HG02870 (cell line): ENCODE results near the gene PDZD4.

Experiments used
- ATAC-seq: cut with Tn5 transposase; IDR thresholded peaks from one replicate; pipeline ENCODE4 v1.9.1; 2021; ENCODE audit warnings: mild to moderate bottlenecking, moderate library complexity; ENCODE audit not compliant: unreplicated experiment

Gene PDZD4

DNA sequence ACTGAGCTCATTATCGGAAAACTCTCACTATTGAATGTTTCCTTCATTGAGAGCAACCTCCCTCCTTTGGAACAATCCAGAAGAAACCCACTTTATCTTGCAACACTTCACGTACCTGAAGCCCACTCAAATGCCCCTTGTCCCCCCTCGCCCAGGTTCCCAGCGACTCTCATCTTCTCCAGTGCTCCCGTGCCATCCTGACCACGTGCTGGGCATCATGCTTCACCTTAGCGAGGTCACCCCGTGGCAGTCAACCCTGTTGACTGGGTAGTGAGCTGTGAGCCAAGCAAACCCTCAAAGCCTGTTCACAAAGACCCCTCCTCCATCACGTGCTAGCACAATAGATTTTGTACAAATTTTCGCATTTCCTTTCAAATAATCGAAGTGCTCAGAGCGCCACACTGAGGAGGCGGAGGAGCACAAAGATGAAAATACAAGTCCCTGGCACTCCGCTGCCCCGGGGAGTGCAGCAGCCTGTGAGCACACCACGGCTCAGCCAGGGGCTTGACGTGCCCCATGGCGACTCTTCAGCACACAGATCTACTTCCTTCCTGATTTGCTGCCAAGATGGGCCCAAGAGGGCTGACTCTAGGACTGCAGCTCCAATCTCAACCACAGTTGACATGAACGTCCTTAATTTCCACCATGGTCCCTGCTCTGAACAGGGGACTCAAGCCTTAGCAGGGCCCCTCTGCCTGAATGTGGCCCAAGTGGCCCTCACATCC lies 15.6 kb downstream of the PDZD4 start:
- ATAC-seq, result no peak

DNA sequence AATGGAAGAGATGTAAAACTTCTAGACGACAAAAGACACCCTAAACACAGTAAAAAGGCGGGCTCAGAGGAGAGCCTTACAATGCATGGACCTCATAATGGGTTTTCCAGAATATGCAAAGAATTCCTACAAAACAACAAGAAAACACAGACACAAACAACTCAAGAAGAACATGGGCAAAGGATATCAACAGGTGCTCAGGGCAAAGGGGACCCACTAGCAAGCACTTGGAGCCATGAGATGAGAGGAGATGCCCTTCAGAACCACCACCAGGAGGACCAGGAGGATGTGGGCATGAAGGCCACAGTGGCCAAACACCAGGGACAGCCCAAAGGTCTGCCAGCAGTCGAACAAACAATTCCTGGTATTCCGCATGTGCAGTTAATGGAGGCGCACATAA lies 17.2 kb downstream of the PDZD4 start:
- ATAC-seq, result no peak

DNA sequence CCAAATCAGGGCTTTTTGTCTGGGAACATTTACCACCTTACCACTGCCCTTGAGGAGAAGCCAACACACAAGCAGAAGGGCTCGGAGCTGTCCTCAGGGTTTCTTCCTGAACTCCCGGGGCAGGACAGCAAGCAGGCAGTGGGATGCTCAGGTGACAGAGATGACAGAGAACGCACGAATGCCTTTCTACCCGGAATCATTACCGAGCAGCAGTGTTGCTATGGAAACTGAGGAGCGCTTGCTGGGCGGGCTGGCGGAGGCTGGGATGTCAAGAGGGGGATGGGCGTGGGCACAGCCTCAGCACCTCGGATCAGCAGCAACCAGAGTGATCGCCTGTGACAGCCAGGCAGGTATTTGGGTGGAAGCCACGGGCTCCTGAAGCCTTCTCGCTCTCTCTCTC lies 18.1 kb downstream of the PDZD4 start:
- no peak for ATAC-seq

DNA sequence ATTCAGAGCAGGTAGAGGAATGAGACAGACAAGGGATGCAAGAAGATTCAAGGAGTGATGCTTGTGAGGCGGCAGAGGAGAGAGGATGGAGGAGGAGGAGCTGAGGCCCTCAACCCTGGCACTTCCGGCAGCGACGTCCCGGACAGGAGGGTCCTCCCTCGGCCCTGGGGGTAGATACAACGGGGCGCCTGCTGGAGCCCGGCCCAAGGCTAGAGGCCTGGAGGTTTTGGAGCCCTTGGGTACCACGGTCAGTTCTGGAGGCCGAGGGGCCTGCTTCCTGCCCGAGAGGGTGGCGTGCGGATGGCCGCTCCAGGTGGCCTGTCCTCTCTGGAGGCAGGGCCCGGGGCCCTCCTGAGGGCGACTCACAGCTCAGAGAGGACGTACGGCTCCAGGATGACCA lies 22.4 kb downstream of the PDZD4 start:
- ATAC-seq, result no peak

DNA sequence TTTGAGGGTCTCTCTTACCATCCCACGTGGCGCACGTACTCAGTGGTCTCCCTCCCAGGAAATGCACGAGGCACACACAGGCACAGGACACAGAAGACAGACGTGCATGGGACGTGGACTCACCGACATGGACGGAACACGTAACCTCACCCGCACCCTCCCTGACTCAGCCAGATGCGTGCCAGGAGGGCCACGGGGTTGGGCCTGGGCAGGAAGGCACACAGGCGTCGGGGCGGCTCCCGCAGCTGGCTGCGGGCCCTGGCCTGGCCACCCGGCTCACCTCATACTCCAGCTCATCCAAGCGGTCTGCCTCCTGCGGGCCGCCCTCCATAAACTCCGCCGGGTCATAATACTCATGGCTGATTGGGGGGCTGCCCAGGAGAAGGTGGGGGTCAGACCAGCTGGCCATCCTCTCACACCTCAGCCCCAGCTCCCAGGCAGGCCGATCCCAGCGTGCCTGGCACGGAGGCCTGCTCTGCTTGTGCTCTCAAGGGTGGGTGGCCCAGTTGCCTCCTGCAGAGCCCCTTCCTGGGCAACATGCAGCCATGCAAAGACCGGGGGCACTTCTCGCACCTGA lies 23.3 kb downstream of the PDZD4 start:
- ATAC-seq, result no peak

DNA sequence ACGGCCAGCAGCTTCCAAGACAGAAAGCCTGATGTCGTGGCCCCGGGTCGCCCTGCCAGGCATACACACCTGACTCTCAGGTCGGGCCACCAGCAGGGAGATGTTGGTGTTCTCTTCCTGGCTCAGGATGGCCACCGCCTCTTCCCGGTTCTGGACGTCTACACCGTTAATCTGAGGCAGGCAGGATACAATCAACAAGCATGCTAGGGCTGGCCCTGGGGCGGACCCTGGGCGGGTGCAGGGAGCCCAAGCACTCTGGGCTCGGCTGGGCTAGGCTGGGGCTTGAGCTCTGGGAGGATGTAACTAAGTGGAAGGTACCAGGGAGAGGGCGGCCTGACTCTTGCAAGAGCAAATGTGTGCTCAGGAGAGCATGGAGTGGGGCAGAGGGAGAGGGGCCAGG lies 24.9 kb downstream of the PDZD4 start:
- ATAC-seq, result no peak

DNA sequence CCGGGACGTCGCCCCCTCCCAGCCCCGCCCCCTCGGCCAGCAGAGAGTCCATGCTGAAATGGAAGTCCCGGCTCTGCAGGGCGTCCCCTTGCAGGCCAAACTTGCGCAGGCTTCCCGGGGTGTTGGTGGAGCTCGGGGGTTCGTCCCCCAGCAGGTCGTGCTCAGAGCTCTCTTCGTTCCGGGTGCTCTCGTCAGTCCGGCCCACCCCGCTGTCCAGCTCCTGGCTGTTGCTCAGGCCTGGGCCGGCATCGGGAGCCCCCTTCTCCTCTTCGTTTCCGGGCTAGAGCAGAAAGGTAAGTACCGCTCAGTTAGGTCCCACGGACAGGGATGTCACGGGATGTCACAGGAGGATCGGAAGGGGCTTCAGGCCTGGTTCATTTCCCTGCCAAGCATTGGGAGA lies 25.7 kb downstream of the PDZD4 start:
- ATAC-seq, result no peak

DNA sequence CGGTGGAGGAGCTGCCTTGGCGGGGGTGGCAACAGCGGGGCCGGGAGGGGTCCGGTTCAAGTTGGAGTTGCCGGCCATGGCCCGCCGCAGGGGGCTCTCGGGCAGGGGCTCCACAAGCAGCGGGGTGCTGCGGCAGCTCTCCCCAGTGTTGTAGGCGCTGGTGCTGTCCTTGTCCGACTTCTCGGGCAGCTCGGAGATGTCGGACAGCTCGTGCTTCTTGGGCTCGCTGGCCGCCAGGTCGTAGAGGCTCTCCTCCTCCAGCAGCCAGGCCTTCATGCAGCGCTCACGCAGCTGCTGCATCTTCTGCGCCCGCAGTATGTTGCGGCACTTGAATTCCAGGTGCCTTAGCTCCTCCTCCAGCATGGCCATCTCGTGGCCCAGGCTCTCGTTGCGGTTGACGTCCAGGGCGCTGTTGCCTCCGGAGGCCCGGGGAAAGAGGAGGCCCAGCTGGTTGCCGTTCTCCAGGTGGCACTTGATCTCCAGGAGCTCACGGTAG lies 26.2 kb downstream of the PDZD4 start:
- no peak for ATAC-seq

DNA sequence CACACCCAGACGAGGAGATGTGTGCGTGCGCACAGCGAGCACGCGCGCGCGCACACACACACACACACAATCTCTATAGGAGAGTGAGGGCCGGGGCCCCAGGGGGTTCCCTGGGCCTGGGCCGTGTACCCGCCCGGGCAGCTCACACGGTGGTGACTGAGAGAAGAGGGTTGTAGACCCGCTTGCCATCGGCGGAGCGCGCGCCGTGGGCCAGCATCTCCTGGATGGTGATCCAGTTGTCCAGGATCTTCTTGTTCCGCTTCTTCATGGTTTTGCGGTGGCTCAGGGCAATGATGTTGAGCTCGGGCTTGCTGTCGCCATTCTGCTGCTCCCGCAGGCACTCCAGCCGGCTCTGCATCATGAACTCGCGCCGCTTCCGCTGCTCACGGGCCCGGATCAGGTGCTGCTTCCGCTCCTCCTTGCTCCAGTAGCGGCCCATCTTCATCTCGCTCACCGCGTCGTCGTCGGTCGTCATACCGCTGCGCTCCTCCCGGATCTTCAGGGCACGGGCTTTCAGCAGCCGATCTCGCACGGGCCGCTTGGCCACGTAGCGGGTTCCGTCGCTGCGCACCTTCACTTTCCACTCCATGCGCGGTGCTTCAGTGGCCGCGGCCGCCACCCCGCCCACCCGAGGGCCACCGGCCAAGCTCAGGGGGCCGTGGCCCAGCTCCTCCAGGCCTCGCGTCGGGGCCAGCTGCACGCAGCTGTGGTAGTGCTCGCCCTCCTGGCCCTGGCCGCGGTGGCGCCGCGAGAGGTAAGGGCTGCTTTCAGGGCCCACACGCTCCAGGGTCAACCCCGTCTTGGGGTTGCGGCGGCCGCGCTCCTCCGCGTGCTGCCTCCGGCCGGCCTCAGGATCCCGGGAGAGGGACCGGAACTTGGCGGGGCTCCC lies 26.9 kb downstream of the PDZD4 start:
- no peak for ATAC-seq

DNA sequence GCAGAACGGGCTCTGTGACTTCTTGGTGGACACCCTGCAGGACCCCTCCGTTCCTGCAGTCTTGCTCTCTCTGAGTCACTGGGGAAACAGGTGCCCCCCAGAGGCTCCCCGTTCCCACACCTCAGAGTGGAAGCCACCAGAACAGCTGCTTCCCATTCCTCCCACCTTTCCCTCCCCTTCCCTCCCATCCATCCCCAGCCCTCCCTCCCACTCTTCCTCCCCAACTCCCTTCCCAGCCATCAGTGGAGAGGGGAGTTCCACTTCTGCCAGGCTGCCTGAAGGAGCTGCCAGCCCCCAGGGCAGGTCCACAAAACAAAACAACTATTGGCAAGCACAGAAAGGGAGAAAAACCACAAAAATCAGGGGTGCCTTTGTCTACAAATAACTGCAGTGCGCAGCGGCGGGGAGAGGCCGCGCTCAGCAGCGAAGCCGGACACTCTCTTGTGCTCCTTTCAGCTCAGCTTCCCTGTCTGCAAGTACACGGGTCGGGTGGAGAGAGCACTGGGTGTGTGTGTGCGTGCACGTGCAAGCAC lies 27.8 kb downstream of the PDZD4 start:
- ATAC-seq, result no peak

DNA sequence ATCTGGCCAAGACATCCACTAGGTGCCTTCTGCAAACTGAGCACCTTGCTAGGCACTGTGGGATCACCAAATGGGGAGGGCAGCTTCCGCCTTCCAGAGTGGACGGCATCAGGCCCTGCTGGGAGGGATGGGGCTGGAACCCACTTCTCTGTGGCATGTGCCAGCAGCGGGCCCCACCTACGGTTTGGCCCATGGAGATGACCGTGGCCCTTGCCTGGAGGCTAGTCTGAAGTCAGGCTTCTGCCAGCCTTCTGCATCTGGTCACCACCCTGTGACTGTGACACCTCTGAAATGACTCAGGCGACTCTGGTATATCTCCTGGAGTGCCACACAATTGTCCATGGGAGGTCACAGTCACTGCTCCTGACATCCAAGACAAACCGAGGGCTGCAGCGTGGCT lies 28.7 kb downstream of the PDZD4 start:
- ATAC-seq, result no peak

DNA sequence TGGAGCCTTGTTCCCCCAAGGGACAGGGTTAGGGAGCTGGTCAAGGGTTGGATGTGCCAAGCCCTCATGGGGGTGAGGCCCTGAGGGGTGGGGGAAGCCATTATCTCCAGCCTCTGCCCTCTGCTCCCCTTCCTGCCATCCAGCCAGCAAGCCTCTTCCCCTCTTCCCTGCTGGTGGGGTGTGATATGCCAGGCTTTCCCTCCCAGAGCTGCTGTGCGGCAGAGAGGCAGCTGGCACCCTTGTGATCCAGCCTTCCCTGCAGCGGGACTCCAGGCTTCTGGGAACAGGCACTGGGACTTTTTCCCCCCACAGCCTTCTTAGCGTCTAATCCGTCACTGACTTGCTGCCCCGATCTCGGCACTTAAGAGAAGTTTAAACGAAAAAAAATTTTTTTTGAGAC lies 29.6 kb downstream of the PDZD4 start:
- no peak for ATAC-seq

DNA sequence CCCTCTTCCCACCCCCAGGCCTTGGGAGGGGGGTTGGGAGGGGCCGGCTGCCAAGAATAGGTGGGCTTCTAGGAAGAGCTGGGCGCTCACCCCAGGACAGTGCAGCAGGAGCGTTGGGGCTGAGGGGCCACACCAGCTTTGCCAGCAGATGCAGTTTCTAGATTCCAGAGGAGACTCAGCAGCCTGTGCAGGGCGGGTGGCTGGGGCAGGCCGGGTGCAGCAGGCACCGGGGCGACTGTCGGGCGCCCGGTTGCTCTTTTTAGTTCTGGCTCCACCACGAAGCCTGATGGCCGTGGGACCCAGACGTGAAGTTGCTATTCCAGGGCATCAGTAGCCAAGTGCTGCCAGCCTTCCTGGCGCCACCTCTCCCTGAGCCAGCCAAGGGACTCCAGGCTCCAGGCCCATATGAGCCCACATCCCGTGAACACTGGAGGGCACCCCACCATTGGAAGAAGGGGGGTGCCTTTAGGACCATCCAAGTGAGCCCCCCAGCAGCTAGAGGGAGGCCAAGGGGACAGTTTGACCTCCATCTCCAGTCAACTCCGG lies 30.1 kb downstream of the PDZD4 start:
- ATAC-seq, result no peak

DNA sequence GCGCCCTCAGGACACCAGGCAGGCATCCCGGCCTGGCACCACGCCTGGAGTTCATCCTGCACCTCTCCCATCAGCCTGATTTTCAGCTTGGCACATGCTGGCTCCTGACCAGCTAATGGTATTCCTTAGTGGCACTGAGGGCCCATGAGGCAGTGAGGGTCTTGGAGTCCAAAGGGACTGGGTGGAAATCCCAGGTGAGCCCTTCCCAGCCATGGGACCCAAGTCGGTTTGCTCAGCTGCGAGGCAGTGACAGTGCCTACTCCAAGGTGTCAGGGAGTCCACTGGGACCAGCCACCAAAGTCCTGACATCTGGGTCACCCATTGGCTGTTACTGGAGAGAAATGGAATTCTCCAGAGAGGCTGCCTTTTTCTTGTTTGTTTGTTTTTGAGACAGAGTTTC lies 31.0 kb downstream of the PDZD4 start:
- no peak for ATAC-seq

DNA sequence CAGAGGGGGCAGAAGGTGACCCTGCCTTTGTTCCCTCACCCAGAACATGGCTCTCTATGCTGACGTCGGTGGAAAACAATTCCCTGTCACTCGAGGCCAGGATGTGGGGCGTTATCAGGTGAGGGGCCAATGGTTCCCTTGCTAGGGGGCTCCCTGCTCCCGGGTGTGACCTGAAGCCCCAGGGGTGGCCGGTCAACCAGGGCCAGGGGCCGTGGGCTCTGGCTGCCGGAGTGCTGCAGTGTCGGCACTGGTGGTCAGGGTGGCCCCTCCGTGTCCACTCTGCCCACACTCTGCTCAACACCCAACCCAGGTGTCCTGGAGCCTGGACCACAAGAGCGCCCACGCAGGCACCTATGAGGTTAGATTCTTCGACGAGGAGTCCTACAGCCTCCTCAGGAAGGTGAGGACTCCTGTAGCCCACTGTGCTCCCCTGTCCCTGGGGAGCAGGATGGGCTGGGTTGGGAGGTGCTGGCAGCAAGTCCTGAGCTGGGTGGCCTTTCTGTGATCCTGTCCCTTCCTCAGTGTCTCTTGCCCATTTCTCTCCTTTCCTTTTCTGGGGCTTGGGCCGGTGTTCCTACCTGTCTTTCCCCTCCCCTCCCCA lies 32.8 kb downstream of the PDZD4 start:
- no peak for ATAC-seq

DNA sequence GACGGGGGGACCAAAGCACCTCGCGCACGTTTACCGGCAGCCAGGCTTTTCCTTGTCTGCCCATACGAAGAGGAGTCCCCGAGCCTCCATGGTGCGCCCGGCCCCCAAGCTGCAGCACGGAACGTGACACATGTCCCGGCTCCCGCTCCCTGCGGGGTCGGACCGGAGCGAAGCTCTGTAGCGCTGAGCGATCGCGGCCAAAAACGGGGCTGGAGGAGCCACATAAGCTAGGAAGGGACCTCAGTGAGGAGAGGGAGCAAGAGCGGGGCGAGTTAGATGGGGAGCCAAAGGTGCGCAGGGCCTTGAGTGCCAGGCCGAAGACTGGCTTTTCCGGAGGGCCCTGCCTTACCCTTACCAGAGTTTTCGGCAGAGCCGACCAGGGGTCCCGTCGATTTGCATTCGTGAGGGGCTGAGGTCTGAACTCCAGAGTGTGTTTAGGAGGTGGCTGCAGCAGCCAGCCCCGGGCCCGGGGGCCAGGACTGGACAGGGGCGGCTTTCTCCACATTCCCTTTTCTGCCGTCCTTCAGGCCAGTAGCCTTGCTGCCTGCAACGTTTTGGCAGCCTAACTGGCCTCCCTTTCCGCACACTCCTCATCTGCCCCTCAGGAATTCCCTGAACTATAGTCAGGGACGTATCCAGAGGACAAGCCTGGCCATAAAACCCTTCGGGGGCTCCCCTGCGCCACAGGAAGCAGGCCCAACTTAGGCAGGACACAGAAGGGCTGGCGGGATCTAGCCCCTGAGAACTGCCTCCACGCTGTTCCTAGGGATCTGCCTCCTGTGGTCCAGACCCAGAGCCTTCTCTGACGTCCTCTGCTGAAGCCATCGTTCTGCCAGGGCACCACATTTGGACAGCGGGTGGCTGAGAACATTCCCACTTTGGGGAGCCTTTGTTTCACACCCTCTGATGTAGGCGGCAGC lies 35.2 kb downstream of the PDZD4 start:
- peak; percentile 3 for ATAC-seq

DNA sequence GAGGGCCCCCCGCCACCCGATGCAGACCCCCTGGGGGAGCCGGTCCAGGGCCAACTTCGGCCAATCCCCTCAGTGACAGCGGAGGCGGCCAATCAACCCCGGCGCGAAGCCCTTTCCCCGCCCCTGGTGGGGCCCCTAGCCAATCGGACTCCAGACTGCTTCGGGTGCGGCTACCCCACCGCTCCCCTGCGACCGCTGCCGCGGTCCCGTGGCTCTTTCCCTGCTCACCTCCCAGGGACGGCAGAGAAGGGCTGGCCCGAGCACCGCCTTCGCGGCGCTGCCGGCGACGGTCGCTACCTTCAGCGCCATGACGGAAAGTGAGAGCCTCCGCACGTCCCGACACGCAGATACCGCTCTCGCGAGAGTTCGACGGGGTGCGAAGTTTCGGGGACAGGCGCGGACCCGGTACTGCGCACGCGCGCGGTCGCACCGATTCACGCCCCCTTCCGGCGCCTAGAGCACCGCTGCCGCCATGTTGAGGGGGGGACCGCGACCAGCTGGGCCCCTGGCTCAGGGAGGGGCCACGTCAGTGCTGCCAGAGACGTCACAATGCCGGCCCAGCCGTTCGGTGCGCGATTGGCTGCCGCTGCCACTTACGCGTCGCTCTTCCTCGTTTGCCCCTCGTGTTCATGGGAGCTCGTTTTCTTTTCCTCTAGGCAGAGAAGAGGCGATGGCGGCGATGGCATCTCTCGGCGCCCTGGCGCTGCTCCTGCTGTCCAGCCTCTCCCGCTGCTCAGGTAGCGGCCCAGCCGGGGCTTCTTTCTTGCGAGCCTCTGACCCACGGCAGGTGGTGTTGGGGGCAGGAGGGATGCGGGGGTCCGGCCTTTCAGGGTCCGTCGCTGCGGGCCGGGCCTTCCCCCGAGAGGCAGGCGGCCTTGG lies 36.1 kb downstream of the PDZD4 start, which contains the start of the genes IDH3G and SSR4:
Gene IDH3G, minus strand, starts transcription at position 358 of the 879 bp plus-strand sequence. Its CDS starts 49 bp downstream, at position 309.
Gene SSR4, plus strand, starts transcription at position 651 of the 879 bp plus-strand sequence. Its CDS starts 20 bp downstream, at position 671.
- ATAC-seq, result peak; percentile 89

DNA sequence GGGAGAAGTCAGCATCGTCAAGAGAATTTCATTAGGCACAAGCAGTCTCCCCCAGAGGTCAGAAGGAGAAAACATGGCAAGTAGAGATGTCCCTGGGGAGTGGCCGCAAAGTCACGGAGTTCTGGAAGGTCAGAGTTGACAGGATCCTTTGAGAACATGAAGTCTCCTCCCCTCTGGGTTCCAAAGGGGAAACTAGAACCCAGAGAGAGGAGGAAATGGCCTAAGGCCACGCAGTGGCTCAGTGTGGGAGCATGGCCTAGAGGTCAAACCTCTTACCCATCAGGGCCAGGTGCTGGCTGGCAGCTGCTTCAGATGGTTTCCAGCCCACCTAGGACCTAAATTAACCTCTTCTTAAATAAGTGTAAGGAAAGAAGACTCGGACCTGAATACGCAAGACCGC lies 37.1 kb downstream of the PDZD4 start:
- ATAC-seq, result no peak

DNA sequence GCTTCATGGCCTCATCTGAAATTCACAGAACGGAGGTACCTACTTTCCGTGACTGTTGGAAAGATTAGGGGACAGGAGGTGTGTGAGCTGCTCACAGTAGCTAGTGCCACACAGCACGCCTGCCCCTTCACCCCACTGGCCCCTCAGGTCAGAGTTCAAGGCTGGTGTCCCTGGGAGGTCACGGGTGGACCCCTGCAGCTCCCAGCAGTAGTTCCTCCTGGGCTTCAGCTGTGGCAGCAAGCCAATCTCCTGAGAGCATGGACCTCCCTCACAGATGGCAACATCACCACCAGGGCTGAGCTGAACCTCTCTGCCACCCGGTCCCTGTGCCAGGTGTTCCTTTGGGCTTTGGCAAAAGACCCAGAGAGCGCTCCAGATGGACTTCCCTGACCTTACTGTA lies 38.0 kb downstream of the PDZD4 start:
- ATAC-seq, result no peak
